Mesendoderm (in vitro differentiated cells): ENCODE results near the gene TBC1D3I. TPM values are rescaled to one million over a fixed set of nuclear protein-coding genes. Genes with fewer than 3 reads are reported as not detected.
"Not testable (repeated sequence)": the region's sequence is repeated elsewhere in the genome, so short reads cannot be mapped to it uniquely, and the experiment has no call there.

Experiments
- DNase-seq: peaks from one replicate; pipeline ENCODE4 v3.0.0; 2013
- H2AK5ac ChIP-seq: 2 replicates; pipeline ENCODE4 v1.6.1; 2013; ENCODE audit warnings: low read length, inconsistent platforms
- H2BK120ac ChIP-seq: 2 replicates; pipeline ENCODE4 v1.6.1; 2013; ENCODE audit warnings: low read depth, mild to moderate bottlenecking, low read length, moderate library complexity, mixed read lengths
- H2BK15ac ChIP-seq: replicated peaks from 2 replicates; pipeline ENCODE4 v1.6.1; 2013; ENCODE audit warnings: low read depth, mild to moderate bottlenecking, moderate library complexity
- H2BK5ac ChIP-seq: 2 replicates; pipeline ENCODE4 v1.6.1; 2013; ENCODE audit warnings: low read length, inconsistent platforms
- H3K18ac ChIP-seq: 2 replicates; pipeline ENCODE4 v1.6.1; 2013; ENCODE audit warnings: mild to moderate bottlenecking, low read length, mixed read lengths
- H3K23ac ChIP-seq: one replicate; pipeline ENCODE4 v1.6.1; 2013; ENCODE audit warnings: low read length
- H3K27ac ChIP-seq: 2 replicates; pipeline ENCODE4 v1.5.1; 2013; ENCODE audit warnings: low read depth, mild to moderate bottlenecking, inconsistent platforms, low read length, moderate library complexity
- H3K27me3 ChIP-seq: 2 replicates; pipeline ENCODE4 v1.6.1; 2013; ENCODE audit warnings: low read length, control low read depth, mild to moderate bottlenecking, inconsistent platforms; ENCODE audit not compliant: insufficient read depth, poor library complexity
- H3K36me3 ChIP-seq: 2 replicates; pipeline ENCODE4 v1.6.1; 2013; ENCODE audit warnings: low read length, inconsistent platforms; ENCODE audit not compliant: control insufficient read depth, insufficient read depth
- H3K4ac ChIP-seq: one replicate; pipeline ENCODE4 v1.6.1; 2013; ENCODE audit warnings: low read depth, mild to moderate bottlenecking, low read length, moderate library complexity
- H3K4me1 ChIP-seq: 2 replicates; pipeline ENCODE4 v1.6.1; 2013; ENCODE audit warnings: low read depth, low read length, inconsistent platforms; ENCODE audit not compliant: control insufficient read depth
- H3K4me2 ChIP-seq: 2 replicates; pipeline ENCODE4 v1.6.1; 2013; ENCODE audit warnings: low read length
- H3K4me3 ChIP-seq: 2 replicates; pipeline ENCODE4 v1.5.1; 2013; ENCODE audit warnings: mild to moderate bottlenecking, low read length
- H3K56ac ChIP-seq: one replicate; pipeline ENCODE4 v1.6.1; 2013; ENCODE audit warnings: low read length
- H3K79me1 ChIP-seq: 2 replicates; pipeline ENCODE4 v1.6.1; 2013; ENCODE audit warnings: low read length, inconsistent platforms
- H3K79me2 ChIP-seq: 2 replicates; pipeline ENCODE4 v1.6.1; 2013; ENCODE audit warnings: mild to moderate bottlenecking, low read length; ENCODE audit not compliant: control insufficient read depth, insufficient read depth
- H3K9ac ChIP-seq: 2 replicates; pipeline ENCODE4 v1.6.1; 2013; ENCODE audit warnings: low read length, inconsistent platforms
- H4K5ac ChIP-seq: one replicate; pipeline ENCODE4 v1.6.1; 2013; ENCODE audit warnings: low read length
- H4K8ac ChIP-seq: one replicate; pipeline ENCODE4 v1.6.1; 2013; ENCODE audit warnings: low read depth, mild to moderate bottlenecking, control low read depth, low read length, moderate library complexity
- WGBS: extraction: QIAGEN DNeasy Blood & Tissue Kit; methylation state at CpG from one replicate; pipeline ENCODE4 v1.1.7; 2013; ENCODE audit warnings: low lambda C conversion rate, missing lambda C conversion rate; ENCODE audit not compliant: insufficient coverage; ENCODE audit errors: extremely low coverage; 5-methylcytosine and 5-hydroxymethylcytosine counted together
- polyA plus RNA-seq, 2 experiments: library from polyadenylated mRNA; stranded (reverse); fragments of 200-250 nt; gene quantifications; one replicate each; pipeline ENCODE4 v1.2.3, GENCODE V29; 2013

The TBC1D3I gene
- 0.04 TPM for polyA plus RNA-seq (2013, experiment 1 of 2)
- polyA plus RNA-seq (2013, experiment 2 of 2), result 0.08 TPM

DNA sequence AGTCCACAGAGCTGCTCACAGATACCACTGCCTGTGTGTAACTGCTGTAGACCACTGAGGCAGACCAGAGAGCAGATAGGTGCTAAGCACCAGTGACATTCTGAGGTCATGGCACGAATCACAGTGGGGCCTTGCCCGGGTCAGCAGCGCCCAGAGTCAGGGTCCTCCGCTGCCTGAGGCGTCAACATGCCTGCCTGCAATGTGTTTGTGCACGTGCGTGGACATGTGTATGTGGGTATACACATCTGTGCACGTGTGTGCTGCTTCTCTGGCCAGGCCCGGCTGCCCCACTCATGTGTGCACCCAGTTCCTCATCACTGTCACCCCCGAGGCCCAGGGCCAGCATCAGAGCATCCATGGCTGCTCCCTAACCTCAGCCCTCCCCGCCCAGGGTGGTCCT, at the start of gene TBC1D3I:
TSS of gene TBC1D3I (minus strand) at position 101 of the 400 bp plus-strand sequence. CDS start 1,585 bp downstream, outside the sequence.
- H3K56ac ChIP-seq, H3K9ac ChIP-seq, H3K4me2 ChIP-seq, H3K79me1 ChIP-seq, H4K8ac ChIP-seq, H4K5ac ChIP-seq, H3K36me3 ChIP-seq, H2BK5ac ChIP-seq, H2BK120ac ChIP-seq, H3K23ac ChIP-seq, H3K4ac ChIP-seq, H2BK15ac ChIP-seq, H3K18ac ChIP-seq, H3K79me2 ChIP-seq, H3K27me3 ChIP-seq, H3K4me1 ChIP-seq, H3K27ac ChIP-seq, H3K4me3 ChIP-seq, DNase-seq, H2AK5ac ChIP-seq: not testable (repeated sequence)
- WGBS, result no CpG with 5 or more reads among the region's 11 CpGs

- H2BK15ac ChIP-seq, H3K79me2 ChIP-seq, H4K8ac ChIP-seq, H3K4ac ChIP-seq, H3K4me3 ChIP-seq, H3K79me1 ChIP-seq, H3K56ac ChIP-seq, H3K23ac ChIP-seq, H2BK120ac ChIP-seq, H3K9ac ChIP-seq, H3K4me1 ChIP-seq, H3K18ac ChIP-seq, H2BK5ac ChIP-seq, H3K36me3 ChIP-seq, H3K27ac ChIP-seq, H4K5ac ChIP-seq, H2AK5ac ChIP-seq, DNase-seq, H3K4me2 ChIP-seq, H3K27me3 ChIP-seq: not testable (repeated sequence)
- no CpG with 5 or more reads among the region's 1 CpG for WGBS
These were observed 30.8 kb upstream of the TBC1D3I start for GRCh38 chr17:36295161-36295560.

DNA sequence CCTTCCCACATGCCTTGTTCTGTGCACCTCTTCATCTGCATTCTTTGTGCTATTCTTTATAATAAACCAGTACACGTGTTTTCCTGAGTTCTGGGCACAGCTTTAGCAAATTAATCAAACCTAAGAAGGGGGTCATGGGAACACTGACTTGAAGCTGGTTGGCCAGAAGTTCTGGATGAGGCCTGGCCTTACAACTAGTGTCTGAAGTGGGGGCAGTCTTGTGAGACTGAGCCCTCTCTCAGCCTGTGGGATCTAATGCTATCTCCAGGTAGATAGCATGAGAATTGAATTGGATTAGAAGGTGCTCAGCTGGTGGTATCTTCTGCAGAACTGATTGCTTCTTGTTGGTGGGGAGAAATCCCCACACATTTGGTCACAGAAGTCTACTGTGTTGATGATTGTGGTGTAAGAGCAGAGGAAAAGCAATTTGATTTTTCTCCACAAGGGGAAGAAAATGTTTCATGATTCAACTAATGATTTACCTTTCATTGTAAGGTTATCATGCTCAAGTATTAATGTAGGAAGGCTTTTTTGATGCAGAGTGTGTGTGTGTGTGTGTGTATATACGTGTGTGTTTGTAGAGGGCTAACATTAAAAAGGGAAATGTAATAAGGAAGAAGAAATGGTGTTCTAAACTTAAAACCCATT, 25.7 kb upstream of the TBC1D3I start:
- not testable (repeated sequence) for H3K23ac ChIP-seq, H3K79me1 ChIP-seq, H3K9ac ChIP-seq, H4K5ac ChIP-seq, H3K36me3 ChIP-seq, H2BK5ac ChIP-seq, H3K4ac ChIP-seq, H3K4me3 ChIP-seq, H3K27me3 ChIP-seq, H3K79me2 ChIP-seq, H2AK5ac ChIP-seq, H3K4me2 ChIP-seq, H2BK120ac ChIP-seq, H4K8ac ChIP-seq, H3K27ac ChIP-seq, H3K56ac ChIP-seq, DNase-seq, H3K4me1 ChIP-seq, H2BK15ac ChIP-seq, H3K18ac ChIP-seq
- WGBS, result no CpG with 5 or more reads among the region's 2 CpGs

GRCh38 chr17:36284219-36284618, 19.8 kb upstream of the TBC1D3I start:
- not testable (repeated sequence) for H3K9ac ChIP-seq, H4K8ac ChIP-seq, H3K36me3 ChIP-seq, H2AK5ac ChIP-seq, H2BK120ac ChIP-seq, H3K27ac ChIP-seq, DNase-seq, H2BK15ac ChIP-seq, H4K5ac ChIP-seq, H2BK5ac ChIP-seq, H3K4me1 ChIP-seq, H3K23ac ChIP-seq, H3K27me3 ChIP-seq, H3K4ac ChIP-seq, H3K18ac ChIP-seq, H3K79me2 ChIP-seq, H3K56ac ChIP-seq, H3K79me1 ChIP-seq, H3K4me3 ChIP-seq, H3K4me2 ChIP-seq
- WGBS, result no CpG with 5 or more reads among the region's 5 CpGs

DNA sequence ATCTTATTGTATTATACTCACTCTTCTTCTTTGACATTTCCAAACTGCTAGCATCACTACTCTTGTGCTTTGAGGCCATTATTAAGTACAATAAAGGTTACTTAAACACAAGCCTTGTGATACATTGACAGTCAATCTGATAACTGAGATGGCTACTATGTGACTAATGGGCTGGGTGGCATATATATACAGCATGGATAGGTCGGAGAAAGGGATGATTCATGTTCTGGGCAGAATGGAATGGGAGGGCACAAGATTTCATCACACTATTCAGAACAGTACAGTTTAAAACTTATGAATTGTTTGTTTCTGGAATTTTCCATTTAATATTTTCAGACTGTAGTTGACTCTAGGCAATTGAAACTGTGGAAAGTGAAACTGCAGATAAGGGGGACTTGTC, 18.9 kb upstream of the TBC1D3I start:
- H4K5ac ChIP-seq, H2AK5ac ChIP-seq, H3K79me1 ChIP-seq, DNase-seq, H3K56ac ChIP-seq, H3K4me1 ChIP-seq, H3K27ac ChIP-seq, H3K18ac ChIP-seq, H3K36me3 ChIP-seq, H3K27me3 ChIP-seq, H3K4ac ChIP-seq, H2BK5ac ChIP-seq, H3K4me2 ChIP-seq, H4K8ac ChIP-seq, H2BK120ac ChIP-seq, H3K79me2 ChIP-seq, H3K9ac ChIP-seq, H3K23ac ChIP-seq, H3K4me3 ChIP-seq, H2BK15ac ChIP-seq: not testable (repeated sequence)
- WGBS, result no CpG with 5 or more reads among the region's 1 CpG

GRCh38 chr17:36242046-36242445, 22.3 kb downstream of the TBC1D3I start:
- not testable (repeated sequence) for H3K79me1 ChIP-seq, DNase-seq, H3K4ac ChIP-seq, H3K79me2 ChIP-seq, H4K8ac ChIP-seq, H2BK120ac ChIP-seq, H2BK5ac ChIP-seq, H3K9ac ChIP-seq, H4K5ac ChIP-seq, H3K4me2 ChIP-seq, H2BK15ac ChIP-seq, H3K27ac ChIP-seq, H3K27me3 ChIP-seq, H2AK5ac ChIP-seq, H3K23ac ChIP-seq, H3K4me3 ChIP-seq, H3K18ac ChIP-seq, H3K36me3 ChIP-seq, H3K56ac ChIP-seq, H3K4me1 ChIP-seq
- WGBS, result no CpG with 5 or more reads among the region's 4 CpGs
